ENCODE results near the gene LMBR1.
A peak's percentile ranks its signal among the peaks of the same experiment; 100 is the strongest.

Gene LMBR1

GRCh38 chr7:156793334-156793733 is 99.6 kb downstream of the LMBR1 start:
- no peak for DNase-seq

- DNase-seq = no peak
Measured at GRCh38 chr7:156792611-156793010, 100.4 kb downstream of the LMBR1 start.

- no peak for DNase-seq
Measured at GRCh38 chr7:156791241-156791640, 101.7 kb downstream of the LMBR1 start.

- DNase-seq = no peak
Measured at GRCh38 chr7:156790264-156790663, 102.7 kb downstream of the LMBR1 start.

- no peak for DNase-seq
Measured at GRCh38 chr7:156785998-156786543, 106.9 kb downstream of the LMBR1 start.

- no peak for DNase-seq
Measured at GRCh38 chr7:156783864-156784263, 109.1 kb downstream of the LMBR1 start.

- DNase-seq = no peak
Measured at GRCh38 chr7:156781972-156782371, 111.0 kb downstream of the LMBR1 start.

GRCh38 chr7:156780724-156781455 is 112.1 kb downstream of the LMBR1 start:
- DNase-seq = no peak

GRCh38 chr7:156778668-156779067 is 114.3 kb downstream of the LMBR1 start:
- DNase-seq = no peak

GRCh38 chr7:156778201-156778600 is 114.8 kb downstream of the LMBR1 start:
- no peak for DNase-seq

- no peak for DNase-seq
Measured at GRCh38 chr7:156777364-156778069, 115.5 kb downstream of the LMBR1 start.

GRCh38 chr7:156776527-156776926 is 116.5 kb downstream of the LMBR1 start:
- DNase-seq = no peak

GRCh38 chr7:156773966-156774365 is 119.0 kb downstream of the LMBR1 start:
- DNase-seq = no peak

GRCh38 chr7:156772725-156773124 is 120.3 kb downstream of the LMBR1 start:
- no peak for DNase-seq

GRCh38 chr7:156768698-156769472 is 124.1 kb downstream of the LMBR1 start:
- no peak for DNase-seq

GRCh38 chr7:156766666-156767065 is 126.3 kb downstream of the LMBR1 start:
- no peak for DNase-seq

- DNase-seq = no peak
Measured at GRCh38 chr7:156765901-156766656, 126.9 kb downstream of the LMBR1 start.

GRCh38 chr7:156764766-156765165 is 128.2 kb downstream of the LMBR1 start:
- DNase-seq = no peak

GRCh38 chr7:156764016-156764669 is 128.8 kb downstream of the LMBR1 start:
- peak; percentile 35 to 70 for DNase-seq

GRCh38 chr7:156759579-156760202 is 133.3 kb downstream of the LMBR1 start:
- no peak for DNase-seq

- no peak for DNase-seq
Measured at GRCh38 chr7:156759143-156759542, 133.8 kb downstream of the LMBR1 start.

GRCh38 chr7:156754201-156754600 is 138.8 kb downstream of the LMBR1 start:
- no peak for DNase-seq

All from SW 1271 (cell line).